Activated CD8-positive, alpha-beta memory T cell treated with anti-CD3 and anti-CD28 coated beads for 24 hours (primary cell): ENCODE data around the gene PNRC2.
A peak's percentile ranks its signal among the peaks of the same experiment; 100 is the strongest.
"Not testable (repeated sequence)": the region's sequence is repeated elsewhere in the genome, so short reads cannot be mapped to it uniquely, and the experiment has no call there.

ENCODE experiments used
- DNase-seq: peaks from one replicate; pipeline ENCODE4 v3.0.0-alpha.2; 2020

Gene PNRC2

GRCh38 chr1:23953020-23953419, 6.6 kb upstream of the PNRC2 start:
- no peak for DNase-seq

DNA sequence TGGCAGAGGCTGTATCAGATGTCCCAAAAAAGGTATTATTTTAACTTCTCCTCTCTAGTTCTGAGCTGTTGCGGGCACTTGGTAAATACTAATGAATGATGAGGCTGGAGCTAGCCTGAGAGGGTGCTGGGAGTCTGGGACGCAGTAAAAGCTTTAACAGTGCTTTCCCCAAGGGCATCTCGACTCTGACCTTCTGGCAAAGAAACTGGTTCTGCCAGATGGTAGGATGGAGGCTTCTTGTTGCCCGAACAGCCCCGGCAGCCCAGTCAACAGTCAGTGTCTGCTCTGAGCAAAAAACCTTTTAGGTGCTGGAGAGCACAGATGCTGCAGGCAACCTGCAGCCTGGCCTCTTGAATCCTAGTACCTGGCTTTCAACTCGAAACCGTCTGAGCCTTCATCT, 2.5 kb upstream of the PNRC2 start:
- no peak for DNase-seq

- DNase-seq, result not testable (repeated sequence)
Observed at GRCh38 chr1:23958040-23958809, 1.4 kb upstream of the PNRC2 start.

GRCh38 chr1:23958810-23959460, 693 bp upstream of the PNRC2 start:
- DNase-seq, result peak; percentile 93

DNA sequence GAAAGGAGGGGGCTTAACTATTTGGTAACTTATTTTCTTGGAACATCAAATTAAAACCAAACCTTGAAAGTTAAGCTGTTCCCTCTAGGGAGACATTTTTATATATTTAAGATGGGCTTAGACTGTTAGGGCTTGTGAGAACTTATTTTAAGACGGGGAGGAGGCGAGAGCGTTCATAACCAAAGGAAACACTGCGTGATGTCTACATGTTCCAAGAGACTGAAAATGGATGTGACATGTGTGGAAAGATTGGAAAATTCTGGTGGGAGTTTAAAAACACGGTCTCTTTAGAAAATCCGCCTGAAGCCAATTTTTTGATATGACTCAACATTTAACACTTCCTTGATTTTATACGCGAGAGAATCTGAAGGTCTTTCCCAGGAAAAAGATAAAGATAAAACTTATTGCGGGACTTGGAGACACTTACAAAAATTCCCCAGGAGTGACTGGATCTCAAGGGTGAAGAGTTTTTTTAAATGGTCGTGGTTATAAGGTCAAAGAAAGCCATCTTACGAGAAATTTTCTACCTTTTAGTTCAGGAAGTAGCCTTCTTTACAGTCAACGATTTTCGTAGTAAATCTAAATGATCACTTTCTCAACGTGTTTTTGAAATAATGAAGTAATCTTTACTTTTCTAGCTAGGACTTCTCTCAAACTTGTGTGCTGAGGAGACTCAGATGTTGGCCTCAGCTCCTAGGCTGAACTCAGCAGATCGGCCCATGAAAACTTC, 828 bp downstream of the PNRC2 start:
- DNase-seq, result no peak

DNA sequence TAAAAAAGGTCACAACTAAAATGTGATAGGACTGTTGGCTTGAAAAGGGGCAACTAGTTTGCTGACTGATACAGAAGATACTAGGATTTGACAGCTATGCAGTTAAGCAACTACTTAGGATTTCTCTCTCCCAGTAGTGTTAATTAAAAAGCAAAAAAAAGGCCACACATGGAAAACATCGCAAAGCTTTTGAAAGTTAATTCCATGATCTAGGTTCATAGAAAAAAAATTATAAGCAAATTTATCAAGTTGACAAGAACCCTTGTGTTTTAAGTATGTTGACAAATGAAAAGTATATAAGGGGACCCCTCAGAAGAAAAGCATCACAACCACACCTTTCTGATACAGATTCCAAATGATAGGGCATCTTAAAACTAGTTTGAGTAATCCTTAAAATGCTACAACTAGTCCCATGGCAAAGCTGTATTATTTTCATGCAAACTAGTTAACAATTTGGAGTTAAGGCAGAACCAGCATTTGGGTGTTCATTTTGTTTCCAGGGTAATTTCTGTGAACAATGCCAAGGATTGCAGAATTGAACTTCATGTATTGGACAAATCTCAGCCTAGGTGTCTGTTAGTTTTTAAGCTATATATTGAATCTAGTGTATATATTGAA, 4.1 kb downstream of the PNRC2 start:
- DNase-seq, result no peak

- no peak for DNase-seq
Observed at GRCh38 chr1:23964235-23964668, 4.6 kb downstream of the PNRC2 start.

DNA sequence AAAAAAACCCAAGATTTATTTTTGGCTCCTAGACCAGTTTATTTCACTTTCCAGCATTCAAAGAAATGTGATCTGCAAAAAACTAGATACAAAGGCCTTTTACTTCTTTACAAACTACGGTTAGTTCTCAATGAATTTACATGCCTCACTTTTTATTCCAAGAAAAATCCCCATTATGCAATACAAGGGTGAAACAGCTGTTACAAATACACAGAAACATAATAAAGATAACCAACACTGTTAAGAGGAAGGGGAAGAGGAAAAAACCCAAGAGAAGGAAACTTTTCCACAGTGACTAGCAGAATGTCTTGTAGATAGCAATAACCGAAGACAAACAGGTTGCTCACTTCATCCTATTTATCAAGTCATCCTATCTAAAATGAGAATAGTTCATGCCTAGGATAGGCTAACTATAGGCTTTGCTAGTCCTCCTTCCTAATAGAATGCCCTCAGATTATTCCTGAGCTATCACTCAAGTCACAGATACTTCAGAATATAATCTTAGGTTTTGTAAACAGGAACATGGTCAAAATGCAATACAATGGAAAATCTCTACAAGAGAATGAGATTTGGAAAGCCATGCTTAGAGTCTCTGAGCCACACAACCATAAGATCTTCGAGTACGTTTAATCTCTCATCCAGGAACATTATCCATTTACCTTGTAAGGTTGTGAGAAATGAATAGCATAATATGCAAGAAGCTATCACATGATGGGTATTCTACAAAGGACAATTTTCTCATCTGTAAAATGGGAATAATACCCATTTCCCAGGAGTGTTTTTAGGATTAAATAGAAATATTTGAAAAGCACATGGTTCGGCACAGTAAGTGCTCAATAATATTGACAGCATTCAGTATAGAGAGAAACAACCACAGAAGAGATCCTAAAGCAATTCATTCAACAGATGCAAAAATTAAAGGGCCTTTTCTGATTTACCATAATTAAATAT, 5.4 kb downstream of the PNRC2 start:
- no peak for DNase-seq

GRCh38 chr1:23966973-23967493, 7.4 kb downstream of the PNRC2 start:
- DNase-seq, result no peak

- no peak for DNase-seq
Observed at GRCh38 chr1:23967871-23968270, 8.2 kb downstream of the PNRC2 start.

GRCh38 chr1:23977187-23977853, 17.7 kb downstream of the PNRC2 start:
- no peak for DNase-seq

GRCh38 chr1:23977854-23978191, 18.2 kb downstream of the PNRC2 start:
- no peak for DNase-seq

DNA sequence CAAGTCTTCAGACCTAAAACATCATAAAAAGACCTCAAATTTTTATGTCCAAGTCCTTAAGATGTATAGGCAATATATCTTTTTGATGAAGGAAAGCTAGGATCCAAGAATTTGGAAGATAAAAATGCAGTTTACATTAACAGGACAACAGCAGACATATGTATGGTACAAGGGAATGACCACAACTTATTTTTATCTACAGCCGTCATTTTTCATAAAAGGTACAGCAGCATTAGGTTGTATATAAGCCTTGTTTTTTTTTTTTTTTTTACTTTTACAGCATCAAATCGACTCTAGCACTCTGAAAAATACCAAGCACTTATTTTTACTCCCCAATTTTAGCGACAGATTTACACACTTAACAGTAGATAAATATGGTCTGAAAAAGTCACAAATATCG, 19.2 kb downstream of the PNRC2 start:
- DNase-seq, result no peak

DNA sequence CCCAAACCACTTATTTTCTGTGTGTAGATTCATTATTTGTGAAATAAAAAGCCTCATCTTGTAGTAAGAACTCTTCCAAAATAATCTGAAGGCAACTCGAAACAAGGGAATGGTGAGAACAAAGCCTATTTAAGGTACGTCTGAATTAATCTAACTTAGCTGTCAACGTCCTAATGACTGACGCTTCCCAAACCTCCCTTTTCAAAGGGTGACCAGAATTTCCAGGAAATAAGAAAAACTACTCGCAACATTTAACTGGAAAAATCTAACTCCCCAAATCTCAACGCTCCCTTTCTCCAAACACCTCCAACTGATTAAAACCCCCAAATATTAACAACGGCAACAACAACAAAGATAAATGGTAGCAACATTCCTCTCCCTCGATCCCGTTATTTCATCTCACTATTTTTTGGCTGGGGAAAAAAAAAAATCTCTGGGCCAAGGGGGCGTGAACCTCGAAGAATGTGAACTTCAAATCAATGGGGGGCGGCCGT, 19.8 kb downstream of the PNRC2 start:
- DNase-seq, result no peak

DNA sequence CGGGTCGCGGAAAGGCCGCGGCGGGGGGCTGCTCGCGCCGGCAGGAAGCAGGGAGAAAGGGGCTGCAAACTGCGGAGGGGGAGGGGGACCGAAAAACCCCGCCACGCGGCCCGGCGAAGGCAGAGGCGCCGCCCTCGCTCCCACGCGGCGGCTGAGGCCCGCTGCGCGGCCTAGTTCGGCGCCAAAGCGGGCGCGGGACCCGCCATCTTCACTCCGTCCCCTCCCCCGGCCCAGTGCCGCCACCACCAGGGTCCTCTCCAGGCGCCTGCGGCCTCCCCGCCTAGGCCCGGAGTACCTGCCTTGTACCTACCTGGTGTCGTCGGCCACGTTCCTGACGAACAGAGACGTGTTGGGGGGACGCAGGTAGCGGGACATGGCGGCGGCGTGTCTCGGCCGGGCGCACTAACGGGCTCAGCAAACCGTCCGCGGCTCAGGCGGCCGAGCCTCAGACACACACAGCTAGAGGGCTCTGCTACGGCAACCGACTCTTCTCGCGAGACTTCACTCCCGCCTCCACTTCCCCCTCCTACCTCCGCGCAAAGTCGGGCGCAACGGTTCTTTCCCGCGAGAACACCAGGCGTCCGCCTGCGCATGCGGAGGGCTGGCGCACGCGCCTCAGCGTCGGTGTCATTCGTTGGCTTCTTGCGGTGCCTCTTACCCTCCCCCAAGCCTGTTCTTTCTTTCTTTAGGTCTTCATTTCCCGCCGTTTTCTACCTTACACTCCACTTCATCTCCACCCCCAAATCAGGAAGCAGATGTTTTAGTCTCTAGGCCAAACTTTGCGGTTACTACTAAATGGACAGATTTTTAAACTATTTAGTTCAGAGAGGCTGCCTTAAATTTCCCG, 20.5 kb downstream of the PNRC2 start, which contains the start of gene SRSF10:
Gene SRSF10, minus strand, starts transcription at position 447 of the 847 bp plus-strand sequence. Its CDS starts 72 bp downstream, at position 375.
- DNase-seq, result peak; percentile 97

GRCh38 chr1:23980728-23981070, 21.1 kb downstream of the PNRC2 start:
- peak; percentile 80 for DNase-seq

GRCh38 chr1:23984417-23985186, 25.0 kb downstream of the PNRC2 start:
- no peak for DNase-seq

- DNase-seq, result not testable (repeated sequence)
Observed at GRCh38 chr1:23987038-23987437, 27.4 kb downstream of the PNRC2 start.

DNA sequence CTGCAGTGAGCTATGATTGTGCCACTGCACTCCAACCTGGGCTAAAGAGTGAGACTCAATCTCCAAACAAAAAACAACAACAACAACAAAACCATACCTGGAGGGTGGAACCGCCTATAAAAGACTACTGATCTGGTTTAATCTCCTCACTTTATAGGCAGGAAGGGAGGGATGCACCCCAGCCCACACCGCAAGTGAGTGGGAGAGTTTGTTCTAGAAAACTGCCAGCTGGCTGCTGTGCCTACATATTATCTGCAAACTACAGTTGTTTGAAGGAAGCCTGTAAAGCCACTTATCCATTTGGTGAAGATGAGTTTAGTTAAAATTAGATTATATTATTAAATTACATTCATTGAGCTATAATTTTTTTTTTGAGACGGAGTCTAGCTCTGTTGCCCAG, 29.6 kb downstream of the PNRC2 start:
- DNase-seq, result no peak
